22Rv1 (cell line): Measurements from ENCODE around the gene LYRM9.

ENCODE experiments used
- CTCF ChIP-seq: fragments of 450-650 bp; IDR thresholded peaks from 2 replicates; pipeline ENCODE4 v1.5.1; 2017; ENCODE audit warnings: mild to moderate bottlenecking
- ZFX ChIP-seq: fragments of 450-650 bp; IDR thresholded peaks from 2 replicates; pipeline ENCODE4 v1.6.1; 2017; ENCODE audit warnings: antibody characterized with exemption, borderline replicate concordance

GRCh38 chr17:27912964-27913363, 19.8 kb upstream of the LYRM9 start:
- TF ChIP-seq CTCF: no peak
- no peak for TF ChIP-seq ZFX
